Cardiac muscle cell (in vitro differentiated cells and primary cell): ENCODE measurements around the gene MCTP2. TPM values are rescaled to one million over a fixed set of nuclear protein-coding genes. Genes with fewer than 3 reads are reported as not detected.

ENCODE experiments used
- DNase-seq, 2 donors: peaks; one replicate each; pipeline versions ENCODE4 v3.0.0 to v3.0.0-alpha.2; 2010 to 2017; ENCODE audit warnings: low read depth in 1 of 2, low spot score in 1 of 2
- H3K27ac ChIP-seq: fragments of 200-600 bp; sonication (generic); 2 replicates; pipeline ENCODE4 v1.5.1; 2016
- H3K27me3 ChIP-seq: fragments of 200-600 bp; sonication (generic); 2 replicates; pipeline ENCODE4 v1.6.0; 2016; ENCODE audit warnings: control low read depth
- H3K36me3 ChIP-seq: fragments of 200-600 bp; sonication (generic); 2 replicates; pipeline ENCODE4 v1.5.1; 2016; ENCODE audit warnings: control low read depth
- H3K4me1 ChIP-seq: fragments of 200-600 bp; sonication (generic); 2 replicates; pipeline ENCODE4 v1.8.1; 2017; ENCODE audit warnings: low read depth, mild to moderate bottlenecking, mixed run types
- H3K4me3 ChIP-seq: fragments of 200-600 bp; sonication (generic); 2 replicates; pipeline ENCODE4 v1.5.1; 2016; ENCODE audit warnings: mild to moderate bottlenecking
- H3K9me3 ChIP-seq: fragments of 200-600 bp; sonication (generic); 2 replicates; pipeline ENCODE4 v1.5.1; 2017; ENCODE audit warnings: low read depth, mild to moderate bottlenecking, control low read depth
- CTCF ChIP-seq: IDR thresholded peaks from 2 replicates; pipeline ENCODE4 v1.5.1; 2012; ENCODE audit warnings: low read depth, mild to moderate bottlenecking, low read length
- polyA plus RNA-seq: library from polyadenylated mRNA; unstranded; fragments of >200 nt; fragmentation: Nextera tagmentation; extraction: Ambion mirVana; gene quantifications from 2 replicates; pipeline ENCODE4 v1.2.1, GENCODE V29; 2016
- total RNA-seq: library from RNA; depleted of rRNA; stranded (reverse); fragments of >200 nt; gene quantifications from 2 replicates; pipeline ENCODE4 v1.2.3, GENCODE V29; 2016

MCTP2 gene
- total and polyA plus RNA-seq, 2 experiments from 2014 or later, result 0.34 to 0.83 TPM

- Histone ChIP-seq H3K4me1 (no peaks in the 10 kb centered on the region), H3K36me3 (no peaks in the 10 kb centered on the region), H3K27ac (no peak overlapping the region), H3K4me3 (no peak overlapping the region), H3K27me3 (peaks cover 28% of the 10 kb centered on the region), H3K9me3 (no peaks in the 10 kb centered on the region)
- no peak for TF ChIP-seq CTCF
- DNase-seq, result no peak
These were observed 4.3 kb downstream of the MCTP2 start for GRCh38 chr15:94235646-94236045.

GRCh38 chr15:94236608-94237007 lies 5.2 kb downstream of the MCTP2 start:
- no peak for TF ChIP-seq CTCF
- Histone ChIP-seq H3K4me3 (no peak overlapping the region), H3K27me3 (peaks cover 19% of the 10 kb centered on the region), H3K27ac (no peak overlapping the region), H3K36me3 (no peaks in the 10 kb centered on the region), H3K4me1 (no peaks in the 10 kb centered on the region), H3K9me3 (no peaks in the 10 kb centered on the region)
- no peak for DNase-seq

- TF ChIP-seq CTCF, result no peak
- H3K4me3 ChIP-seq, result no peak overlapping the region
- H3K36me3 ChIP-seq, result no peaks in the 10 kb centered on the region
- DNase-seq, result no peak
- peaks cover 6% of the 10 kb centered on the region for H3K27me3 ChIP-seq
- no peaks in the 10 kb centered on the region for H3K4me1 ChIP-seq
- no peak overlapping the region for H3K27ac ChIP-seq
- no peaks in the 10 kb centered on the region for H3K9me3 ChIP-seq
These were observed 6.5 kb downstream of the MCTP2 start for GRCh38 chr15:94237903-94238302.

- H3K27me3 ChIP-seq, result no peaks in the 10 kb centered on the region
- no peak for DNase-seq
- no peaks in the 10 kb centered on the region for H3K4me1 ChIP-seq
- H3K9me3 ChIP-seq, result no peaks in the 10 kb centered on the region
- H3K27ac ChIP-seq, result no peak overlapping the region
- H3K4me3 ChIP-seq, result no peak overlapping the region
- no peaks in the 10 kb centered on the region for H3K36me3 ChIP-seq
- no peak for TF ChIP-seq CTCF
These were observed 7.3 kb downstream of the MCTP2 start for GRCh38 chr15:94238539-94239118.

GRCh38 chr15:94239474-94239873 lies 8.1 kb downstream of the MCTP2 start:
- no peak for DNase-seq
- H3K4me1 ChIP-seq, result no peaks in the 10 kb centered on the region
- H3K27me3 ChIP-seq, result no peaks in the 10 kb centered on the region
- no peak for TF ChIP-seq CTCF
- H3K4me3 ChIP-seq, result no peak overlapping the region
- no peaks in the 10 kb centered on the region for H3K36me3 ChIP-seq
- H3K27ac ChIP-seq, result no peak overlapping the region
- no peaks in the 10 kb centered on the region for H3K9me3 ChIP-seq
